GM19324 (cell line): ENCODE data around the gene COL19A1.

Experiments
- ATAC-seq: cut with Tn5 transposase; IDR thresholded peaks from one replicate; pipeline ENCODE4 v1.9.1; 2021; ENCODE audit warnings: mild to moderate bottlenecking, moderate library complexity; ENCODE audit not compliant: unreplicated experiment, low FRiP score

COL19A1 gene

GRCh38 chr6:70198785-70199184 lies 332.4 kb downstream of the COL19A1 start:
- ATAC-seq = no peak

- no peak for ATAC-seq
These were observed 342.0 kb downstream of the COL19A1 start for GRCh38 chr6:70208235-70208790.

- no peak for ATAC-seq
These were observed 344.1 kb downstream of the COL19A1 start for GRCh38 chr6:70210462-70210861.

- no peak for ATAC-seq
These were observed 349.2 kb downstream of the COL19A1 start for GRCh38 chr6:70215460-70216108.

- no peak for ATAC-seq
These were observed 350.4 kb downstream of the COL19A1 start for GRCh38 chr6:70216767-70217166.

GRCh38 chr6:70219943-70220613 lies 353.7 kb downstream of the COL19A1 start:
- no peak for ATAC-seq

GRCh38 chr6:70221025-70221714 lies 354.8 kb downstream of the COL19A1 start:
- ATAC-seq = no peak

GRCh38 chr6:70221715-70222438 lies 355.5 kb downstream of the COL19A1 start:
- no peak for ATAC-seq

- ATAC-seq = no peak
These were observed 356.0 kb downstream of the COL19A1 start for GRCh38 chr6:70222439-70222749.

- no peak for ATAC-seq
These were observed 358.7 kb downstream of the COL19A1 start for GRCh38 chr6:70225055-70225454.

- no peak for ATAC-seq
These were observed 365.0 kb downstream of the COL19A1 start for GRCh38 chr6:70231311-70231710.

GRCh38 chr6:70234561-70235236 lies 368.3 kb downstream of the COL19A1 start:
- no peak for ATAC-seq

GRCh38 chr6:70236343-70236742 lies 370.0 kb downstream of the COL19A1 start:
- ATAC-seq = no peak

GRCh38 chr6:70241031-70241430 lies 374.7 kb downstream of the COL19A1 start:
- ATAC-seq = no peak

GRCh38 chr6:70241991-70242420 lies 375.6 kb downstream of the COL19A1 start:
- no peak for ATAC-seq

- no peak for ATAC-seq
These were observed 379.8 kb downstream of the COL19A1 start for GRCh38 chr6:70246118-70246517.

GRCh38 chr6:70252604-70253003 lies 386.2 kb downstream of the COL19A1 start:
- ATAC-seq = no peak

GRCh38 chr6:70253923-70254322 lies 387.6 kb downstream of the COL19A1 start:
- no peak for ATAC-seq

- ATAC-seq = no peak
These were observed 388.4 kb downstream of the COL19A1 start for GRCh38 chr6:70254784-70255183.

- no peak for ATAC-seq
These were observed 391.5 kb downstream of the COL19A1 start for GRCh38 chr6:70257768-70258273.
